ENCODE data around the gene GDNF. TPM values are rescaled to one million over a fixed set of nuclear protein-coding genes. Genes with fewer than 3 reads are reported as not detected.
"Not testable (repeated sequence)": the region's sequence is repeated elsewhere in the genome, so short reads cannot be mapped to it uniquely, and the experiment has no call there.

Gene GDNF
- total and polyA plus RNA-seq, 12 donors: 0.06 to 0.98 (median 0.34) TPM; not detected in 1

DNA sequence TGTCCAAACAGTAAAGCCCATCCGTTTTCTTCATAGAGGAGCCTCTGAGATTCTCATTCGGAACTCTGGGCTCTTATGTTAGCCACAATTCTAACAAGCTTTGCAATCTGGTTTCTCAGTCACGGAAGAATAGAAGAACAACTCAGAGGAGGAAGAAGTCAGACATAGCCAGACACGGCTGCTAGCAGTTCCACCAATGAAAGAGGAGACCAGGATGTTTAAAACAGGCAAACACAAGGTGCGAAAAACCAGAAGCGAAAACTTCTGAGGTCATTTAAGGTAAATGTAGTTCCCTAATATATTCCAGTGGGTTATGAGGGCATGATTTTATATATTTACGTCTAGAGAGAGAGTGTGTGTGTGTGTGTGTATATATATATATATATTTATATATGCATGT is 34.1 kb upstream of the GDNF start:
- H3K27ac ChIP-seq: no peak overlapping the region
- WGBS, 4 donors: 74 to 89% (median 79%) methylated on average over 7 of the region's 7 CpGs
- H3K36me3 ChIP-seq (replicated peaks in 1 of 2): no peaks in the 10 kb centered on the region
- no peaks in the 10 kb centered on the region for H3K9me3 ChIP-seq (replicated peaks in 1 of 3)
- peaks cover 3% of the 10 kb centered on the region for H3K27me3 ChIP-seq
- intact Hi-C loops (cut with DNase I): no loop called here
- TF ChIP-seq POLR2A (IDR thresholded peaks at IDR 0.05): no peak
- TF ChIP-seq, protein P1, sequence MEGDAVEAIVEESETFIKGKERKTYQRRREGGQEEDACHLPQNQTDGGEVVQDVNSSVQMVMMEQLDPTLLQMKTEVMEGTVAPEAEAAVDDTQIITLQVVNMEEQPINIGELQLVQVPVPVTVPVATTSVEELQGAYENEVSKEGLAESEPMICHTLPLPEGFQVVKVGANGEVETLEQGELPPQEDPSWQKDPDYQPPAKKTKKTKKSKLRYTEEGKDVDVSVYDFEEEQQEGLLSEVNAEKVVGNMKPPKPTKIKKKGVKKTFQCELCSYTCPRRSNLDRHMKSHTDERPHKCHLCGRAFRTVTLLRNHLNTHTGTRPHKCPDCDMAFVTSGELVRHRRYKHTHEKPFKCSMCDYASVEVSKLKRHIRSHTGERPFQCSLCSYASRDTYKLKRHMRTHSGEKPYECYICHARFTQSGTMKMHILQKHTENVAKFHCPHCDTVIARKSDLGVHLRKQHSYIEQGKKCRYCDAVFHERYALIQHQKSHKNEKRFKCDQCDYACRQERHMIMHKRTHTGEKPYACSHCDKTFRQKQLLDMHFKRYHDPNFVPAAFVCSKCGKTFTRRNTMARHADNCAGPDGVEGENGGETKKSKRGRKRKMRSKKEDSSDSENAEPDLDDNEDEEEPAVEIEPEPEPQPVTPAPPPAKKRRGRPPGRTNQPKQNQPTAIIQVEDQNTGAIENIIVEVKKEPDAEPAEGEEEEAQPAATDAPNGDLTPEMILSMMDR (IDR thresholded peaks at IDR 0.05): no peak
- no peaks in the 10 kb centered on the region for H3K4me1 ChIP-seq (replicated peaks in 1 of 2)
- H3K4me3 ChIP-seq: no peak overlapping the region
- DNase-seq: no peak

DNA sequence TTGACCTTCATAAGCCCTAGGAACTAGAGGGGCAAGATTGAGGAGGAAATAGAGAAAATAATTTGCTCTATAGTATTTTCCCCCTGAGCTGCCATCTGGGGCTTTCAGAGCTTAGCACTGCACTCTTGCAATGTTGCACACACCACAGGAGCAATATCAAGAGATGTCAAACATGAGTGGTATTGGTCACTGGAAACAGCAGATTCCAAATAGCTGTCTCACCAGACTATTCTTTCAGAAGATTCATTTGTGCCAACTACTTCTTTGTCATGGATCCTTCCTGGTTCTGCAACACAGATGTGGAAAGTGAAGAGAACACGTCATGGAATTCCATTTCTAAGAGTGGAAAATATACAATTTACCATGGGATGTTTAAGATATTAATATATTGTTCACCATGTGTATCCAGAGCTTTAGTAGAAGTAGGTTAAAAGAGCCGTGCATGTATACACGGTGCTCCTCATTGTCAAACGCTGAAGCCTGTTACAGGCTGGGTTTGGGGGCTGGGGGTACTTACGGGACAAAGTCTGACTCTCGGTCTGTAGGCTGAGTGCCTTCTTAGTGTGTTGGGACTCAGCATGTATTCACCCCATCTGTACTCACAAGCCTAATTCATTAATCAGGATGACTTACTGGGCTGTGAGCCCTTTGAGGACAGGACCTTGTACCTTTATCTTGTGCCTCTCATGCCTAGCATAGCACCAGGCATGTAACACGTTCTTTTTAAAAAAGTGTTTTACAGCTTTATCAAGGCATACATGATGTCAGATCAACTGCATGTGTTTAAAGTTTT is 31.4 kb upstream of the GDNF start:
- H3K4me3 ChIP-seq: no peak overlapping the region
- no peaks in the 10 kb centered on the region for H3K9me3 ChIP-seq (replicated peaks in 1 of 3)
- peaks cover 3% of the 10 kb centered on the region for H3K27me3 ChIP-seq
- H3K27ac ChIP-seq: no peak overlapping the region
- no peaks in the 10 kb centered on the region for H3K4me1 ChIP-seq (replicated peaks in 1 of 2)
- no peak for DNase-seq
- intact Hi-C loops (cut with DNase I): no loop called here
- H3K36me3 ChIP-seq (replicated peaks in 1 of 2): no peaks in the 10 kb centered on the region
- WGBS, 4 donors: 74 to 79% (median 75%) methylated on average over 7 of the region's 7 CpGs
- TF ChIP-seq, protein P1 (IDR thresholded peaks at IDR 0.05): no peak
- no peak for TF ChIP-seq POLR2A (IDR thresholded peaks at IDR 0.05)

DNA sequence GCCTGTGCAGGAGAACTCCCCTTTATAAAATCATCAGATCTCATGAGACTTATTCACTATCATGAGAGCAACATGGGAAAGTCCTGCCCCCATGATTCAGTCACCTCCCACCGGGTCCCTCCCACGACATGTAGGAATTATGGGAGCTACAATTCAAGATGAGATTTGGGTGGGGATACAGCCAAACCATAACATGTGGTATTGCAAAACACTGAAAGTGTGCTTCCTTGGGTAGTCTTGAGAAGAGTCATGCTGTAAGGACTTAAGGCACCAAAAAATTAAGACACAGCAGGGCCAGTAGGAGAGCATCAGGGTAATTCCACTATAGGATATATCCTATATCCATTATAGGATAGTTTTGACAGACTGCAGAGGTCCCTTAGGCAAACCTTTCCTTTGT is 29.4 kb upstream of the GDNF start:
- no peaks in the 10 kb centered on the region for H3K9me3 ChIP-seq (replicated peaks in 1 of 3)
- H3K27me3 ChIP-seq: peaks cover 3% of the 10 kb centered on the region
- no peak overlapping the region for H3K27ac ChIP-seq

DNA sequence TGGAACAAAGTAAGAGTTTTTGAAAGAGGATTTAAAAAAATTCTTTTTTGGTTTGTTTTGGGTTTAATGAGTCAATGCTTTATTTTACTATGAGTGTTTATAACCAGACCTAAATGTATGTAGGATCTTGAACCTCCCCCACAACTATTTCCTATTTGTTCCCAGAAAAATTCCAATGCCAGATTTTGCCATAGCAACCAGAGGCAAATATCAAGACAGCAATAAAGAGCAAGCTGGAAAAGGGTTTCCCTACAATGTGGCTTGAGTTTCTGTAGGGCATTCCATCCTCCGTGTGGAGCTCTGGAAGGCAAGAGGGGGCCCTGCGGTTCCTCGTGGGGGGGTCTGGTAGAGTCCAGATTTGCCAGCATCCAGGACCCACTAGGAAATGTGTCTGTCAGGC is 27.8 kb upstream of the GDNF start:
- Histone ChIP-seq H3K4me3 (no peak overlapping the region), H3K36me3 (replicated peaks in 1 of 2) (no peaks in the 10 kb centered on the region), H3K27ac (no peak overlapping the region), H3K9me3 (replicated peaks in 1 of 3) (no peaks in the 10 kb centered on the region), H3K4me1 (replicated peaks in 1 of 2) (no peaks in the 10 kb centered on the region), H3K27me3 (peaks cover 3% of the 10 kb centered on the region)
- TF ChIP-seq, protein P1 (IDR thresholded peaks at IDR 0.05): no peak
- no peak for TF ChIP-seq POLR2A (IDR thresholded peaks at IDR 0.05)
- no peak for DNase-seq
- WGBS, 4 donors: 43 to 57% (median 52%) methylated on average over 3 of the region's 3 CpGs
- intact Hi-C loops (cut with DNase I): no loop called here

More for the DNA sequence above, 29.4 kb upstream of the GDNF start:
- no peak for DNase-seq
- intact Hi-C loops (cut with DNase I): no loop called here
- WGBS, 4 donors: 71 to 82% (median 74%) methylated on average over 2 of the region's 2 CpGs
- H3K36me3 ChIP-seq (replicated peaks in 1 of 2): no peaks in the 10 kb centered on the region
- no peak for TF ChIP-seq POLR2A (IDR thresholded peaks at IDR 0.05)
- TF ChIP-seq, protein P1 (IDR thresholded peaks at IDR 0.05): no peak
- H3K4me3 ChIP-seq: no peak overlapping the region
- H3K4me1 ChIP-seq (replicated peaks in 1 of 2): no peaks in the 10 kb centered on the region

DNA sequence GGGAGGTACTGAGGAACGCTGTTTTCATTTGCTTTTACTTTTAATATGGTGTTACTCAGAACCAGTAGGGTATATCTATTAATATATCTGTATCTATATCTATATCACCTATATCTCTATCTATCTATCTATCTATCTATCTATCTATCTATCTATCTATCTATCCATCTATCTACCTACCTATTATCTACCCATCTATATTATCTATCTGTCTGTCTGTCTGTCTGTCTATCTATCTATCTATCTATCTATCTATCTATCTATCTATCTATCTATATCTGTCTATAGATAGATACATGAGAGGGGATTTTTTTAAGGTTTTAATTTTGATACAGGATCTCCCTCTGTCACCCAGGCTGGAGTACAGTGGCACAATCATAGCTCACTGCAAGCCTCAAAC is 23.1 kb upstream of the GDNF start:
- H3K4me1 ChIP-seq (replicated peaks in 1 of 2); H3K27ac ChIP-seq; intact Hi-C loops (cut with DNase I); H3K36me3 ChIP-seq (replicated peaks in 1 of 2); H3K27me3 ChIP-seq; H3K9me3 ChIP-seq (replicated peaks in 1 of 3); DNase-seq; H3K4me3 ChIP-seq: not testable (repeated sequence)
- WGBS, 4 donors: 88 to 97% (median 91%) methylated on average over 1 of the region's 1 CpG

All from adrenal gland (tissue), 12 donors.